Right atrium auricular region (tissue), 2 donors: ENCODE data around the gene MANEAL. TPM values are rescaled to one million over a fixed set of nuclear protein-coding genes. Genes with fewer than 3 reads are reported as not detected.

ENCODE experiments used
- DNase-seq: peaks from one replicate; pipeline ENCODE4 v3.0.0-alpha.2; 2019; ENCODE audit warnings: low spot score
- H3K27ac ChIP-seq, 2 donors: fragments of 200-600 bp; sonication (generic); 1 replicate in 1 of 2; 2 replicates in 1 of 2; pipeline ENCODE4 v1.5.1; 2016 to 2019
- H3K27me3 ChIP-seq, 2 donors: fragments of 200-600 bp; sonication (generic); one replicate each; pipeline versions ENCODE4 v1.5.1 to v1.6.0; 2017 to 2019
- H3K36me3 ChIP-seq: fragments of 200-600 bp; sonication (generic); one replicate; pipeline ENCODE4 v1.5.1; 2016
- H3K4me1 ChIP-seq, 2 donors: fragments of 200-600 bp; sonication (generic); one replicate each; pipeline versions ENCODE4 v1.5.1 to v1.6.0; 2017 to 2019
- H3K4me3 ChIP-seq, 2 donors: fragments of 200-600 bp; sonication (generic); 1 replicate in 1 of 2; 2 replicates in 1 of 2; pipeline ENCODE4 v1.5.1; 2017 to 2019; ENCODE audit warnings: mild to moderate bottlenecking in 1 of 2, moderate library complexity in 1 of 2
- H3K9me3 ChIP-seq, 2 donors: fragments of 200-600 bp; sonication (generic); one replicate each; pipeline ENCODE4 v1.5.1; 2019
- total RNA-seq, 2 donors: library from RNA; depleted of rRNA; stranded (reverse); fragments of >200 nt; gene quantifications; one replicate each; pipeline ENCODE4 v1.1.0, GENCODE V29; 2016
- TF ChIP-seq, protein P1 (sequence below), 2 donors: fragments of 200-600 bp; sonication (generic); IDR thresholded peaks; one replicate each; pipeline ENCODE4 v1.5.1; 2019; ENCODE audit warnings: antibody characterized with exemption in 2 of 2

MANEAL gene
- total RNA-seq, 2 donors from 2014 or later, result 0.67 to 1.0 TPM

- Histone ChIP-seq H3K27me3 (no peaks in the 10 kb centered on the region), H3K4me1 (peaks cover 0 to 23% of the 10 kb centered on the region in 2 donors), H3K27ac (peak within 1 kb of the TSS; percentile 93 to 96), H3K36me3 (peaks cover 38% of the 10 kb centered on the region), H3K9me3 (no peaks in the 10 kb centered on the region), H3K4me3 (peak within 1 kb of the TSS; percentile 87 to 88)
- TF ChIP-seq, protein P1, sequence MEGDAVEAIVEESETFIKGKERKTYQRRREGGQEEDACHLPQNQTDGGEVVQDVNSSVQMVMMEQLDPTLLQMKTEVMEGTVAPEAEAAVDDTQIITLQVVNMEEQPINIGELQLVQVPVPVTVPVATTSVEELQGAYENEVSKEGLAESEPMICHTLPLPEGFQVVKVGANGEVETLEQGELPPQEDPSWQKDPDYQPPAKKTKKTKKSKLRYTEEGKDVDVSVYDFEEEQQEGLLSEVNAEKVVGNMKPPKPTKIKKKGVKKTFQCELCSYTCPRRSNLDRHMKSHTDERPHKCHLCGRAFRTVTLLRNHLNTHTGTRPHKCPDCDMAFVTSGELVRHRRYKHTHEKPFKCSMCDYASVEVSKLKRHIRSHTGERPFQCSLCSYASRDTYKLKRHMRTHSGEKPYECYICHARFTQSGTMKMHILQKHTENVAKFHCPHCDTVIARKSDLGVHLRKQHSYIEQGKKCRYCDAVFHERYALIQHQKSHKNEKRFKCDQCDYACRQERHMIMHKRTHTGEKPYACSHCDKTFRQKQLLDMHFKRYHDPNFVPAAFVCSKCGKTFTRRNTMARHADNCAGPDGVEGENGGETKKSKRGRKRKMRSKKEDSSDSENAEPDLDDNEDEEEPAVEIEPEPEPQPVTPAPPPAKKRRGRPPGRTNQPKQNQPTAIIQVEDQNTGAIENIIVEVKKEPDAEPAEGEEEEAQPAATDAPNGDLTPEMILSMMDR (IDR thresholded peaks at IDR 0.05), result no peak
- peak; percentile 94 for DNase-seq
These were observed 14.1 kb downstream of the MANEAL start, which contains the start of the genes C1orf122 and YRDC for GRCh38 chr1:37807555-37808368. Gene C1orf122, plus strand, starts transcription at chr1:37807790. Its CDS starts 615 bp downstream, at chr1:37808405. Gene YRDC, minus strand, starts transcription at chr1:37808208. Its CDS starts 28 bp downstream, at chr1:37808180.

GRCh38 chr1:37808369-37809319 is 15.0 kb downstream of the MANEAL start:
- DNase-seq, result peak; percentile 64
- TF ChIP-seq, protein P1 (IDR thresholded peaks at IDR 0.05), result peak in 1 of 2 donors; percentile 11
- Histone ChIP-seq H3K27me3 (no peaks in the 10 kb centered on the region), H3K27ac (peak overlapping the region; percentile 93 to 96), H3K9me3 (no peaks in the 10 kb centered on the region), H3K4me1 (peaks cover 0 to 23% of the 10 kb centered on the region in 2 donors), H3K36me3 (peaks cover 29% of the 10 kb centered on the region), H3K4me3 (peak overlapping the region; percentile 87 to 88)

DNA sequence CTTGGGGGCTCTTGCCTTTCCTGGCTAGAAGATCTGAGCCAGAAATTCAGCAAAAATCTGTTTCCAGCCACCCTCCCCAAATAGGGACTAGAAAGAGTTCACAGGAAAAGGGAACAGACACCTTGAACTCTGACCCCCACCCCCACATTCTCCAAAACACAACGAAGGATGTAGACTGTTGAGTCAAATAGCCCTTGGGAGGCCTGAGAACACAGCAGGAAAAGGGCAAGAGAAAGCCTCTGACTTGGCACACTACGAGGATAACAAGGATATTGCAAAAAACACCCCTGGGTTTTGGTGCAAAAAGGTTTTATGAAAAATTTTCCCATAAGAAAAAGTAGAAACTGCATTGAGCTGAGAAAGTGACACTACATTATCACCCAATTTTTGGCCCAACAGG is 16.3 kb downstream of the MANEAL start:
- Histone ChIP-seq H3K27me3 (no peaks in the 10 kb centered on the region), H3K9me3 (no peaks in the 10 kb centered on the region), H3K36me3 (peaks cover 20% of the 10 kb centered on the region), H3K4me1 (peaks cover 0 to 23% of the 10 kb centered on the region in 2 donors), H3K4me3 (no peak overlapping the region), H3K27ac (no peak overlapping the region)
- TF ChIP-seq, protein P1 (IDR thresholded peaks at IDR 0.05), result no peak
- DNase-seq, result no peak

- H3K4me1 ChIP-seq, result peaks cover 0 to 23% of the 10 kb centered on the region in 2 donors
- H3K36me3 ChIP-seq, result peaks cover 18% of the 10 kb centered on the region
- TF ChIP-seq, protein P1 (IDR thresholded peaks at IDR 0.05), result peak; percentile 58 to 75
- no peak overlapping the region for H3K27ac ChIP-seq
- H3K27me3 ChIP-seq, result no peaks in the 10 kb centered on the region
- no peaks in the 10 kb centered on the region for H3K9me3 ChIP-seq
- peak; percentile 69 for DNase-seq
- H3K4me3 ChIP-seq, result no peak overlapping the region
These were observed 17.5 kb downstream of the MANEAL start for GRCh38 chr1:37811027-37811655.

DNA sequence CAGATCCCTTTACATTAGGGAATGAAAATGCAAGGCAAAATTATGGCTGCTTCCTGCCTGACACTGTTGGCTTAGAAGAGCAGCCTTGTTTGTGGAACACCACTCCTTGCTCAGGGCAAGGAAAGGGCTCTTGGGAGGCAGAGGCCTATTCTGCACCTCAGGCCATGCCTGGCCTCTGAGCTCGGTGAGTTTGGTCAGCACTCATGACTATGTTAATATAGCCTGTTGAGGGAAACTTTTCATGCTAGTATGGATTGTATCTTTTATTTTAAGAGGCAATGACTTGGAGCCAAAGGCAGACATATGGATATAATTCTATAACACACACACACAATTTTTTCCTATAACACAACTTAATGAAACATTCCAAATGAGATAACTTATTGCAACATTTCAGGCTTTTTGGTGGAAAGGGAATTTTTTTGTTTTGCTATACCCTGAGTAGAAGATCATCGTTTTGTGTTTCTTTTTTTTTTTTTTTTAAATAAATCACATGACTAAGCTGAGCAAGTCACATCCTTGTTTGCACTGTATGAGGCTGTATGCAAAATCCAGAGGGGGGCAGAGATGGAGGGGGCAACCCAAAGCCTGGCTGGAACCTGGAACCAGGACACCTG is 20.0 kb downstream of the MANEAL start:
- DNase-seq, result no peak
- H3K36me3 ChIP-seq, result peaks cover 26% of the 10 kb centered on the region

More for the DNA sequence above, 20.0 kb downstream of the MANEAL start:
- H3K4me1 ChIP-seq, result peaks cover 0 to 11% of the 10 kb centered on the region in 2 donors
- no peak overlapping the region for H3K4me3 ChIP-seq
- H3K27me3 ChIP-seq, result no peaks in the 10 kb centered on the region
- TF ChIP-seq, protein P1 (IDR thresholded peaks at IDR 0.05), result no peak
- H3K27ac ChIP-seq, result no peak overlapping the region
- no peaks in the 10 kb centered on the region for H3K9me3 ChIP-seq
